A549 (cell line): ENCODE results near the gene SNCB. TPM values are rescaled to one million over a fixed set of nuclear protein-coding genes. Genes with fewer than 3 reads are reported as not detected.

Experiments used
- ATAC-seq, 2 experiments: fragments of 200-7000 bp in 1 of 2; fragments of >200 bp in 1 of 2; cut with Nextera tagmentation in 1 of 2; cut with Tn5 transposase in 1 of 2; 3 replicates each; pipeline versions ENCODE4 v1.8.0 to v1.9.1; 2018 to 2020; ENCODE audit warnings: mild to moderate bottlenecking in 1 of 2, moderate library complexity in 1 of 2
- CTCF ChIA-PET: fragments of 300-600 bp; sonication (Branson Sonifier 250); formaldehyde crosslinking; extraction: SDS; loops from one replicate; lab custom pipeline; 2021; ENCODE audit warnings: antibody characterized with exemption, inconsistent platforms; lab: Yijun Ruan, JAX
- POLR2A ChIA-PET: fragments of 350-600 bp; formaldehyde crosslinking; extraction: SDS; loops from one replicate; lab custom pipeline; 2021; ENCODE audit warnings: antibody characterized with exemption, inconsistent platforms; lab: Yijun Ruan, JAX
- DNase-seq, 2 experiments: peaks; one replicate each; pipeline versions ENCODE4 v3.0.0 to v3.0.0-alpha.2; 2011 to 2016; ENCODE audit warnings: low read depth in 1 of 2, low spot score in 1 of 2
- FAIRE-seq: peaks from 2 replicates; lab custom pipeline; 2011; peaks lifted over from hg19 to GRCh38; lab: Jason Lieb, UNC
- H3K27ac ChIP-seq, 2 experiments: fragments of >200 bp; sonication (Bioruptor Twin); formaldehyde crosslinking; 3 replicates each; pipeline ENCODE4 v1.5.1; 2016 to 2017
- H3K4me1 ChIP-seq: fragments of >200 bp; sonication (Bioruptor Twin); formaldehyde crosslinking; 3 replicates; pipeline ENCODE4 v1.6.1; 2016
- H3K4me2 ChIP-seq: fragments of >200 bp; sonication (Bioruptor Twin); formaldehyde crosslinking; 3 replicates; pipeline ENCODE4 v1.6.1; 2016
- H3K4me3 ChIP-seq: fragments of >200 bp; sonication (Bioruptor Twin); formaldehyde crosslinking; 3 replicates; pipeline ENCODE4 v1.5.1; 2016
- H3K9me3 ChIP-seq: fragments of >200 bp; sonication (Bioruptor Twin); formaldehyde crosslinking; 3 replicates; pipeline ENCODE4 v1.6.1; 2016
- EHF ChIP-seq: fragments of 250-450 bp; sonication (Bioruptor Pico); IDR thresholded peaks from 2 replicates; pipeline ENCODE4 v1.5.0; 2020; ENCODE audit warnings: mild to moderate bottlenecking
- EP300 ChIP-seq, 2 experiments: fragments of >200 bp; sonication (Bioruptor Twin); formaldehyde crosslinking; IDR thresholded peaks; 2 replicates in 1 of 2; 3 replicates in 1 of 2; pipeline ENCODE4 v1.6.1; 2016 to 2017
- ESRRA ChIP-seq: fragments of 150-350 bp; IDR thresholded peaks from 2 replicates; pipeline ENCODE4 v1.6.1; 2014; ENCODE audit warnings: mild to moderate bottlenecking, low read length, borderline replicate concordance
- GATA3 ChIP-seq: IDR thresholded peaks from 2 replicates; pipeline ENCODE4 v1.6.1; 2012; ENCODE audit warnings: borderline replicate concordance
- MAFK ChIP-seq: fragments of 450-650 bp; IDR thresholded peaks from 2 replicates; pipeline ENCODE4 v1.6.1; 2014; ENCODE audit not compliant: partially characterized antibody
- MAX ChIP-seq: IDR thresholded peaks from 2 replicates; pipeline ENCODE4 v1.6.1; 2012
- MAZ ChIP-seq: fragments of 150-350 bp; IDR thresholded peaks from 2 replicates; pipeline ENCODE4 v1.6.1; 2014; ENCODE audit warnings: antibody characterized with exemption, low read depth, low read length, borderline replicate concordance
- MYC ChIP-seq: IDR thresholded peaks from 2 replicates; pipeline ENCODE4 v1.6.1; 2012; ENCODE audit warnings: mild to moderate bottlenecking, inconsistent platforms, low read length, improper control_type of control experiment, borderline replicate concordance
- NFE2L2 ChIP-seq: fragments of 150-350 bp; conservative IDR thresholded peaks from 2 replicates; pipeline ENCODE4 v1.6.1; 2014; ENCODE audit warnings: low read length
- POLR2A ChIP-seq: IDR thresholded peaks from 2 replicates; pipeline ENCODE4 v1.6.1; 2012; ENCODE audit warnings: mild to moderate bottlenecking, low read length
- POLR2AphosphoS2 ChIP-seq: conservative IDR thresholded peaks from 2 replicates; pipeline ENCODE4 v1.6.1; 2012; ENCODE audit warnings: low read length, improper control_type of control experiment, inconsistent platforms
- RARB ChIP-seq: fragments of 250-450 bp; sonication (Bioruptor Pico); IDR thresholded peaks from 2 replicates; pipeline ENCODE4 v1.8.0; 2021; ENCODE audit warnings: mild to moderate bottlenecking, moderate library complexity
- RNF2 ChIP-seq: fragments of 200-600 bp; sonication (generic); IDR thresholded peaks from 2 replicates; pipeline ENCODE4 v1.6.1; 2016; ENCODE audit warnings: low read depth, mild to moderate bottlenecking, antibody characterized with exemption, moderate library complexity, borderline replicate concordance
- TFCP2L1 ChIP-seq: fragments of 250-450 bp; sonication (Bioruptor Pico); IDR thresholded peaks from 2 replicates; pipeline ENCODE4 v1.5.0; 2021; ENCODE audit warnings: mild to moderate bottlenecking
- USF2 ChIP-seq: fragments of 450-650 bp; IDR thresholded peaks from 2 replicates; pipeline ENCODE4 v1.6.1; 2014; ENCODE audit warnings: antibody characterized with exemption
- ZFP36 ChIP-seq: fragments of 450-650 bp; IDR thresholded peaks from 2 replicates; pipeline ENCODE4 v1.6.1; 2014; ENCODE audit warnings: borderline replicate concordance; ENCODE audit not compliant: partially characterized antibody
- ZSCAN20 ChIP-seq: fragments of 250-450 bp; sonication (Bioruptor Pico); IDR thresholded peaks from 2 replicates; pipeline ENCODE4 v1.8.0; 2022; ENCODE audit warnings: mild to moderate bottlenecking, moderate library complexity
- WGBS: methylation state at CpG from one replicate; pipeline ENCODE4 v1.1.6; 2017; ENCODE audit errors: missing lambda C conversion rate; 5-methylcytosine and 5-hydroxymethylcytosine counted together
- polyA minus RNA-seq: library from RNA; depleted of rRNA, polyadenylated mRNA; stranded (reverse); fragments of >200 nt; gene quantifications from 2 replicates; pipeline ENCODE4 v1.2.3, GENCODE V29; 2011; rRNA and poly(A)+ RNA removed
- polyA plus RNA-seq, 4 experiments: library from polyadenylated mRNA; depleted of rRNA in 3 of 4; stranded (reverse); fragments of >200 nt; fragmentation: RNase III in 1 of 4; extraction: RNeasy Plus Mini Kit Qiagen cat#74134 plus additional on column Dnase treatment in 1 of 4; gene quantifications; 2 replicates in 3 of 4; 3 replicates in 1 of 4; pipeline ENCODE4 v1.2.3, GENCODE V29; 2011 to 2017
- TF ChIP-seq, protein P1 (sequence below): IDR thresholded peaks from 2 replicates; pipeline ENCODE4 v1.6.1; 2012; ENCODE audit warnings: low read depth, borderline replicate concordance
- TF ChIP-seq, protein P2 (sequence below): IDR thresholded peaks from 2 replicates; pipeline ENCODE4 v1.6.1; 2012
- TF ChIP-seq, protein P3 (sequence below): fragments of >200 bp; sonication (Bioruptor Twin); formaldehyde crosslinking; IDR thresholded peaks from 3 replicates; pipeline ENCODE4 v1.6.1; 2016
- TF ChIP-seq, protein P4 (sequence below): fragments of >200 bp; sonication (Bioruptor Twin); formaldehyde crosslinking; IDR thresholded peaks from 3 replicates; pipeline ENCODE4 v1.5.1; 2016

SNCB gene
- polyA plus RNA-seq (2011; rRNA removed) (0.26 and 0.37 TPM in 2 replicates), polyA plus RNA-seq (2017; fragmentation: RNase III; extraction: RNeasy Plus Mini Kit Qiagen cat#74134 plus additional on column Dnase treatment) (0.65 to 1.2 TPM (median 0.74 TPM) in 3 replicates), polyA minus RNA-seq (not detected in 2 replicates)
- polyA plus RNA-seq (2012; cell fraction: cytosol; rRNA removed) = 0.98 TPM in 2 replicates
- 0.94 and 0.96 TPM in 2 replicates for polyA plus RNA-seq (2012; cell fraction: nucleus; rRNA removed)

DNA sequence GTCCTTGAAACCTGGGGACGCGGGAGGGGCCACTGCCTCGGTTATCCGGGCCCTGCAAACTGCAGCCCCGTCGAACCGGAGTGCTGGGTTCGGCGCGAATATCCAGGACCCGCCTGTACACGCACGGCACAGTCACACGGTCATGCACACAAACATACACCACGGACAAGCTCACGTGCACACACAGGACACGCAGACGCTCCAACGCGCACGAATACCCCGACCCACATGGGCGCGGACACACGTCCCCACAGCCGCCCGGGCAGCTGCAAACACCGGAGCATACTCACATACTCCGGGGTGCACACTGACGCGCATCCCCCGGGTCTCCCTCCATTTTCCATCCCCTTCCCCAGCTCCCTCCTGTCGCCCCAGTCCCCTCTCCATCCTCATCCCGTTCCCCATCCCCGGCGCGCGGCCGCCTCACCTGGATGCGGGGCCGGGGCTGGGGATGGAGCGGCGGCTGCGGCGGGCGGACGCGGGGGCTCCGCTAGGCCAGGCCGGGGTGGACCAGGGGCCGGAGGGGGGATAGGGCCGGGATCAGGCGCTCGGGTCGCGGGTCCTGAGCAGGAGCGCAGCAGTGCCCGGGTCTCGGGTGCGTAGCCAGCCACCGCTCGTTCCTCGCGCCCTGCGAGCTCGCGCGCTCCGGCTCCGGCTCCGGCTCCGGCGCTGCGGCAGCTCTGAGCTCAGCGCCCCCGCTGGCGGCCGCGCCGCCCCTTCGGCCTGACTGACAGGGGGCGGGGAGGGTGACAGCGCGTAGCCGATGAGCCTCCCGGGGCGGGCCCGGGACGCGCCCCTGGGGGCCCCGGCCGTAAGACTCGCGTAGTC, at the start of gene SNCB, which contains the start of gene EIF4E1B:
TSS of gene SNCB (minus strand) at position 682 of the 828 bp plus-strand sequence. CDS start 880 bp downstream, outside the sequence.
TSS of gene EIF4E1B (plus strand) at position 823 of the 828 bp plus-strand sequence. CDS start 12,113 bp downstream, outside the sequence.
- FAIRE-seq = no peak
- 11% methylated on average over 33 of the region's 94 CpGs for WGBS

DNA sequence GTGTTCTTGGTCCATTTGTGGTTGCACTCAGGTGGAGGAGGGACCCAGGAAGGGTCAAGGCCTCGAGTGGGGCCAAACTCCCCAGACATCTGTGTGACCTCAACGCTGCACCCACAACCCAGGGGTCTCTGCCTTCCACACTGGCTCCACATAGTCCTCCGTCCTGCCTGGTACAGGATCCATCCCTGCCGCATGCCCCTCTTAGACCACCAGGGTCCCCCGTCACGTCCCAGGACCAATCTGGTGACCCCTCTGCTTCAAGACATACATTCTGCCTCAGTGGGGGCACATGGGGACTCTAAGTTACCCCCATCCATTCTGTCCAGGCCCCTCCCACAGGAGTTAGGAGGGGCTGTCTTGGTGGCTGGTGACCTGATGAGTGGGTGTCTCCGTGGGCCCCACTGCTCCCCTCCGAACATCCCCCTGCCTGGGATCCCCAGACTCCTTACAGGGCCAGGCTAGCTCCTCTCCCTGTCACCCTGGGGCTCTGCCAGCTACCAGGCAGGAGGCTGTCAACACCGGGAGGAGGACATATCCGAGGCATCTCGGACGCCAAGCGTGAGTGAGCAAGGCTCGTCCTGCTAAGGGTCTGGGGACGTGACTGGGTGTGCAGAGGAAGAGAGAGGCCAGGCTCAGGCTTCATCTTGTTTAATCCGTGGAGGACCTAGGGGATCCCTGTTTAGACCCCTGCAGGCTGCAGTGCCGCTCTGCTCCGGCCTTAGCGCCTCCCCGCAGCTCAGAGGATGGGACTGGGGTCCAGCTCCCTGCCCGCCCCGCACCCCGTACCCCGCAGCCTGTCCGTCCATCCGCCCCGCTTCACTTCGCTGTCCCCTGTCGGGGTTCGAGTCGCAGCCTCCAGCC, 49.3 kb upstream of the SNCB start:
- H3K27ac ChIP-seq = no peak overlapping the region
- POLR2A ChIA-PET = no interaction called here
- no peak for TF ChIP-seq ZSCAN20
- no peak for TF ChIP-seq ESRRA
- TF ChIP-seq MAX = no peak
- TF ChIP-seq, protein P1, sequence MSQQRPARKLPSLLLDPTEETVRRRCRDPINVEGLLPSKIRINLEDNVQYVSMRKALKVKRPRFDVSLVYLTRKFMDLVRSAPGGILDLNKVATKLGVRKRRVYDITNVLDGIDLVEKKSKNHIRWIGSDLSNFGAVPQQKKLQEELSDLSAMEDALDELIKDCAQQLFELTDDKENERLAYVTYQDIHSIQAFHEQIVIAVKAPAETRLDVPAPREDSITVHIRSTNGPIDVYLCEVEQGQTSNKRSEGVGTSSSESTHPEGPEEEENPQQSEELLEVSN = no peak
- no peak for TF ChIP-seq EP300 (IDR thresholded peaks at IDR 0.05)
- no peak for TF ChIP-seq POLR2A
- TF ChIP-seq MAFK = no peak
- TF ChIP-seq RARB (CRISPR knock-in tag) = no peak
- no peak for TF ChIP-seq MYC
- TF ChIP-seq RNF2 = no peak
- no peak for TF ChIP-seq EHF
- no peak for TF ChIP-seq POLR2AphosphoS2
- TF ChIP-seq, all 56 proteins: peak for 0
- Histone ChIP-seq H3K4me1 (peaks cover 17% of the 10 kb centered on the region), H3K4me3 (no peak overlapping the region), H3K4me2 (no peak overlapping the region), H3K9me3 (0 out of 3 replicates have a peak, but pooled peaks cover under 1% of the 10 kb centered on the region)
- 75% methylated on average over 25 of the region's 31 CpGs for WGBS
- DNase-seq (no peak), FAIRE-seq (no peak), ATAC-seq (no peak)
- CTCF ChIA-PET = interaction anchor here (2.8 to 6.4 kb wide), 2 partner anchors 20 kb away, joined by 8 to 53 read pairs; no protein-coding TSS in a partner anchor

More for the DNA sequence above, at the start of gene SNCB, which contains the start of gene EIF4E1B:
- Histone ChIP-seq H3K4me1 (peaks cover 8% of the 10 kb centered on the region; the same call in 1 of the 3 replicates), H3K4me2 (peak within 1 kb of the TSS; percentile 100), H3K27ac (peak within 1 kb of the TSS in 1 of 2 experiments; percentile 65; a peak in 2 of 6 replicates), H3K4me3 (peak within 1 kb of the TSS; percentile 53), H3K9me3 (no peaks in the 10 kb centered on the region)
- CTCF ChIA-PET = interaction anchor here (0.6 to 4.1 kb wide), 9 partner anchors 9 to 363 kb away, joined by 3 to 15 read pairs (median 3); no protein-coding TSS in a partner anchor
- DNase-seq (peak; percentile 37 to 64), ATAC-seq (peak; percentile 75 to 92)
- TF ChIP-seq, protein P2, sequence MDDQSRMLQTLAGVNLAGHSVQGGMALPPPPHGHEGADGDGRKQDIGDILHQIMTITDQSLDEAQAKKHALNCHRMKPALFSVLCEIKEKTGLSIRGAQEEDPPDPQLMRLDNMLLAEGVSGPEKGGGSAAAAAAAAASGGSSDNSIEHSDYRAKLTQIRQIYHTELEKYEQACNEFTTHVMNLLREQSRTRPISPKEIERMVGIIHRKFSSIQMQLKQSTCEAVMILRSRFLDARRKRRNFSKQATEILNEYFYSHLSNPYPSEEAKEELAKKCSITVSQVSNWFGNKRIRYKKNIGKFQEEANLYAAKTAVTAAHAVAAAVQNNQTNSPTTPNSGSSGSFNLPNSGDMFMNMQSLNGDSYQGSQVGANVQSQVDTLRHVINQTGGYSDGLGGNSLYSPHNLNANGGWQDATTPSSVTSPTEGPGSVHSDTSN = peak; percentile 64; the same call in 1 of the 2 replicates
- TF ChIP-seq USF2 = no peak
- POLR2A ChIA-PET = interaction anchor here (1.4 to 4.0 kb wide), 2 partner anchors 8 to 17 kb away, joined by 5 to 24 read pairs; partner anchors contain the start of gene TSPAN17

DNA sequence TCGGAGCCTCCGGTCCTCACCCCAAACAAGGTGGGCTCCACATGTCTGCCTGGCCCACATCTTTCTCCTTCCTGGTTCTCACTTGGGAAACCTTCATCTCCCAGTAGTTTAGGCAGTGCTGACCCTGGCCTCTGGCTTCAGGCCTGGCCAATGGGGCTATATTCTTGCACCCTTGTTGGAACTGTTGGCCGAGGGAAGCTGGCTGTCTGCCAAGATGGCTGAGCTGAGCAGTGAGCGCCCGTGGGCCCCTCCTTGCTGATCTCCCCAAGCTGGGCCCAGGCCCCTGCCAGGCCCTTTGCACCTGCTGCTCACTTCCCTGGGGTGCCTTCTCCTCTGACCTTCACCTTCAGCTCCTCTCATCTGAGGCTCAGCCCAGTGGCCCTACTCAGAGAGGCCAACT, 48.2 kb upstream of the SNCB start:
- WGBS = 86% methylated on average over 5 of the region's 5 CpGs
- TF ChIP-seq TFCP2L1 (CRISPR knock-in tag) (no peak), GATA3 (no peak), MAX (no peak), ESRRA (no peak), MAZ (no peak), ZFP36 (no peak), NFE2L2 (no peak)
- TF ChIP-seq, protein P3, sequence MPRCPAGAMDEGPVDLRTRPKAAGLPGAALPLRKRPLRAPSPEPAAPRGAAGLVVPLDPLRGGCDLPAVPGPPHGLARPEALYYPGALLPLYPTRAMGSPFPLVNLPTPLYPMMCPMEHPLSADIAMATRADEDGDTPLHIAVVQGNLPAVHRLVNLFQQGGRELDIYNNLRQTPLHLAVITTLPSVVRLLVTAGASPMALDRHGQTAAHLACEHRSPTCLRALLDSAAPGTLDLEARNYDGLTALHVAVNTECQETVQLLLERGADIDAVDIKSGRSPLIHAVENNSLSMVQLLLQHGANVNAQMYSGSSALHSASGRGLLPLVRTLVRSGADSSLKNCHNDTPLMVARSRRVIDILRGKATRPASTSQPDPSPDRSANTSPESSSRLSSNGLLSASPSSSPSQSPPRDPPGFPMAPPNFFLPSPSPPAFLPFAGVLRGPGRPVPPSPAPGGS = no peak
- TF ChIP-seq, protein P1 = no peak
- TF ChIP-seq, protein P4, sequence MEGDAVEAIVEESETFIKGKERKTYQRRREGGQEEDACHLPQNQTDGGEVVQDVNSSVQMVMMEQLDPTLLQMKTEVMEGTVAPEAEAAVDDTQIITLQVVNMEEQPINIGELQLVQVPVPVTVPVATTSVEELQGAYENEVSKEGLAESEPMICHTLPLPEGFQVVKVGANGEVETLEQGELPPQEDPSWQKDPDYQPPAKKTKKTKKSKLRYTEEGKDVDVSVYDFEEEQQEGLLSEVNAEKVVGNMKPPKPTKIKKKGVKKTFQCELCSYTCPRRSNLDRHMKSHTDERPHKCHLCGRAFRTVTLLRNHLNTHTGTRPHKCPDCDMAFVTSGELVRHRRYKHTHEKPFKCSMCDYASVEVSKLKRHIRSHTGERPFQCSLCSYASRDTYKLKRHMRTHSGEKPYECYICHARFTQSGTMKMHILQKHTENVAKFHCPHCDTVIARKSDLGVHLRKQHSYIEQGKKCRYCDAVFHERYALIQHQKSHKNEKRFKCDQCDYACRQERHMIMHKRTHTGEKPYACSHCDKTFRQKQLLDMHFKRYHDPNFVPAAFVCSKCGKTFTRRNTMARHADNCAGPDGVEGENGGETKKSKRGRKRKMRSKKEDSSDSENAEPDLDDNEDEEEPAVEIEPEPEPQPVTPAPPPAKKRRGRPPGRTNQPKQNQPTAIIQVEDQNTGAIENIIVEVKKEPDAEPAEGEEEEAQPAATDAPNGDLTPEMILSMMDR = no peak

More for the DNA sequence above, 48.2 kb upstream of the SNCB start:
- H3K4me1 ChIP-seq = peaks cover 17% of the 10 kb centered on the region
- no peak overlapping the region for H3K4me3 ChIP-seq
- no peaks in the 10 kb centered on the region for H3K9me3 ChIP-seq
- H3K27ac ChIP-seq = no peak overlapping the region
- H3K4me2 ChIP-seq = no peak overlapping the region
- FAIRE-seq (no peak), ATAC-seq (no peak), DNase-seq (no peak)
- ChIA-PET CTCF (interaction anchor here (0.8 kb wide), 2 partner anchors 10 to 21 kb away, joined by 3 to 4 read pairs; no protein-coding TSS in a partner anchor), POLR2A (no interaction called here)
